TTC549 (cell line): ENCODE measurements around the gene CYCS.
"Not testable (repeated sequence)": the region's sequence is repeated elsewhere in the genome, so short reads cannot be mapped to it uniquely, and the experiment has no call there.

Source experiments
- FAIRE-seq: peaks from 2 replicates; lab custom pipeline; 2012; peaks lifted over from hg19 to GRCh38; lab: Jason Lieb, UNC

The CYCS gene

GRCh38 chr7:25118048-25118753 lies 6.9 kb downstream of the CYCS start:
- FAIRE-seq, result no peak

- no peak for FAIRE-seq
Observed at GRCh38 chr7:25117226-25118047, 7.6 kb downstream of the CYCS start.

DNA sequence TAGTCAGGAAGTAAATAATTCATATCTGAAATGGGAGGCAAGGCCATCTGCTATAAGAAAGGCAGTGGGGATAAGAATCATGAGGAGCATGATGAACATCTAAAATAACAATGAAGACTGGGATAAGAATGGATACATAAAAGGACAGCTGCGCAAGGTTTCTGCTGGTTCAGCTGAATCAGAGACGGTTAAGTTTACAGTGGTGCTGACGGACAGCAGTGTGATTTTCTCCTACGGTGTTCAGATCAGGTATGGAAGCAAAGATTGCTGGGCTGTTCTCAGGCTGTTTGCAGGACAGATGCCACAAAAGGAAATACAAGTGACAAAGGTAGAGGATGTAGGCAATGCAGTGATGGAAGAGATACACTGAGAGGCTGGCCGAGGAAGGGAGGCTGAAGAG lies 8.4 kb downstream of the CYCS start:
- FAIRE-seq, result no peak

GRCh38 chr7:25110514-25110913 lies 14.5 kb downstream of the CYCS start:
- FAIRE-seq, result not testable (repeated sequence)

GRCh38 chr7:25109276-25109675 lies 15.8 kb downstream of the CYCS start:
- FAIRE-seq, result no peak

GRCh38 chr7:25105911-25106310 lies 19.1 kb downstream of the CYCS start:
- FAIRE-seq, result no peak

- FAIRE-seq, result no peak
Observed at GRCh38 chr7:25103773-25104172, 21.3 kb downstream of the CYCS start.

GRCh38 chr7:25101817-25102216 lies 23.2 kb downstream of the CYCS start:
- no peak for FAIRE-seq

DNA sequence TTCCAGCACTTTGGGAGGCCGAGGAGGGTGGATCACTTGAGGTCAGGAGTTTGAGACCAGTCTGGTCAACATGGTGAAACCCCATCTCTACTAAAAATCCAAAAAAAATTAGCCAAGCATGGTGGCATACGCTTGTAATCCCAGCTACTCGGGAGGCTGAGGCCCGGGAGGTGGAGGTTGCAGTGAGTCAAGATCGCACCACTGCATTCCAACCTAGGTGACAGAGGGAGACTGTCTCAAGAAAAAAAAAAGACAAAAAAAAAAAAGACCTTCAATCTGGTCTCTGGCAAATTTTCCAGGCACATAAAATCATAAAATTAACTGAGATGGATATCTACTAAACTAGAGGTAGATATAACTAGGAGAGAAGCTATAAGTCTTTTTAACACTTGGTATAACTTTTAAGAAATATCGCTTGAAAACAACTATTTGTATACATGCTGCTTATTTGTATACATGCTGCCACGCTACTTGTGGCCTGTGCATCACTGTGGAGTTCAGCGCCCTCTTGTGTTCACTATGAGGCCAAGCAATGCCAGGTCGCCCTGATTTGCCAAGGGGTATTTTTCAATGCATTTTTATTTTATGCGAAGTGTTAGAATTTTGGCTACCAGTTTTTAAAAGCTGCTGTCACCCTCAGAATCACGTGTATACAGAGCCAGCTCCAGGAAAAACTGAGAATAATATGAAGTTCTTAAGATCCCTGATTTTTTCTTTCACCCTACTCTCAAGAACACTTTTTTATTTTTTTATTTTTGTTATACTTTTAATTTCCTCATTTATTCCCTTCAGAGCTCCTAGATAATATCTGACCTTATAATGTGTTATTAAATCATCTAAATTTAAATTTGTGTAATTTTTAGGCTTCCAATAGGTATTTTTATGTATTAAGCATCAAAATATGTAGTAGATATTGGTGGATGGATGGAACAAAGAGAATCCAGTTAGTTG lies 26.7 kb downstream of the CYCS start:
- no peak for FAIRE-seq

- no peak for FAIRE-seq
Observed at GRCh38 chr7:25095516-25096345, 29.3 kb downstream of the CYCS start.

DNA sequence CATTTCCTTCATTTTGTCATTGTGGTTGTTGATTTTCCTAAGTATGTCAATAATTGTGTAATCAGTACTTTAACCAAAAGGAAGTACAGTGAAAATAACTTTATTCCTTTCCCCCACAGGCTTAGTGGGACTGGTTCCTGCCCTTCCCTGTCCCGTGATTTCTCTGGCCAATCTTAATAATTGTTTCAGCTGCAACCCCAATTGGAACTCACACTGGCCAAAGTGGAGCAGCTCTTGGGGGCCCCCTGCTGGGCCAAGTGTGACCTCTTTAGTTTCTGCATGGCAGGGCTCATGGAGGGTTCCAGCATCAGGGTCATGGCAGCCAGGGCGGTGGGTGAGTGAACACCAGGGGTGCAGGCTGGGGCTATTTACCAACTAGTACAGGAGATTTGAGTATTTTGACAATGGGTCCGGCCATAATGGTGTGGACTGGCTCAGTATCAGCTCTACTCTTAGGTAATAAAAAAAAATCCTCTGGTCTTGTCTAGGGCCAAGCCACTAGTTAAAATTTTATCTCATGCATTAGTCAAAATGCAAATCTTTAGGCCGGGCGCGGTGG lies 31.7 kb downstream of the CYCS start:
- FAIRE-seq, result no peak

GRCh38 chr7:25091779-25092178 lies 33.3 kb downstream of the CYCS start:
- no peak for FAIRE-seq

DNA sequence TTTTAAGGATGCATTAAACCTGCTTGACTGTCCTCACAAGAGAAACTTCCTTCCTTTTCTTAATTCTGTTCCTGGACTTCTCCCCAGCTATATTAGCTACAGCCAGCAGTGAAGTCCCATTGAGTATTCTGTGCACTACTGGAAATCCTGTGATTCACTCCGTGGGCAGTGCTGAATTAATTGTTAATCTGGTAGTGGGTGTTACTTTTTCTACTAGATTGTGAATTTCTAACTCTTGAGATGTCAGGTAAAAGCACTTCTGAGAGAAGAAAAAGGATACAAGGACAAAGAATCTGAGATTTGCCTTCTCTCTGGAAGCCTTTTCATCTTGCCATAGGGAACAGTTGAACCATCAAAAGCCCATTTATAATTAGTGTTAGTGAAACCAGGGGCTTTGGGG lies 33.9 kb downstream of the CYCS start:
- no peak for FAIRE-seq

DNA sequence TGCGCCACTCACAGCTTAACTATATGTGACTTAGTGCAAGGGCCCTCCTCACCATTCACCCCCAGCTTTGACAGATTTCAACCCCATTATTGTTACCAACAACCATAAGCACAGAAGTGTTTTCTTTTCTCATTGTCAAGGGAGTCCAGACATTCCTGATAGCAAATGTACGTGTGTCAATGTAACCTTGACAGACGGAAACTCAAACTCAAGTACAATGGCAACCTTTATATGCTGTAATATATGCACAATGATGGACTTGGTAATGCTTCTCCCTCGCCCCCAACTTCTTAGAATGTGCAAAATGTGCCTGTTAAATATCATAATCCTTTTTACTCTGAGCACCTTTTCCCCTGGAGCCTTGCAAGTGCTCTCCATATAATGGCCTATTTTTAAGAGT lies 34.7 kb downstream of the CYCS start:
- FAIRE-seq, result no peak

DNA sequence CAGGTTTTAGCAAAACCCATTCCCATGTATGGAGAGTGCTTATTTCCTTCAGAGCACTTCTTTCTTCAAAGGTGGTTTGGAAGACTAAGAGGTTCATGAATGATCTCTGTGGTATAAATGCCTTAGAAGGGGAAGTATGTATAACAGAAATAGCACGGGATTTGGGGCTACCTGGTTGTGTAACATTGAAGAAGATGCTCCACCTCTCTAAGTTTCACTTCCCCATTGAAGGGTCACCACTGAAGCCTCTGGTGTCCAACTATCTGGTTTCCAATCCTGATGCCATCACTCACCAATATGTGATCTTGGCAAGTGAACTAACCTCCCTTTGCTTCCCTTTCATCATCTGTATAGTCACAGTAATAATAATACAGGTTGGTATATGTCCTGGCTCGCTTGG lies 37.2 kb downstream of the CYCS start:
- no peak for FAIRE-seq

DNA sequence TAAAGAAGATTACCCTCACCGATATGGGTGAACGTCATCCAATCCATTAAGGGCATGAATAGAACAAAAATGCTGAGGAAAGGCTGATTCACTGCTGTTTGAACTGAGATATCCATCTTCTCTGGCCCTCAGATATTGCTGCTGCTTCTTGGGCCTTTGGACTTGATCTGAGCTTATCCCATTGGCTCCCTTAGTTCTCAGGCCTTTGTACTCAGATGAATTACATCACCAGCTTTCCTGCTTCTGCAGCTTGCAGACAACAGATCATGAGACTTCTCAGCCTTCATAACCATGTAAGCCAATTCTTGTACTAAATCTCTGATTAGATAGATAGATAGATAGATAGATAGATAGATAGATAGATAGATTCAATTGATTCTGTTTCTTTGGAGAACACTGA lies 40.2 kb downstream of the CYCS start:
- no peak for FAIRE-seq

DNA sequence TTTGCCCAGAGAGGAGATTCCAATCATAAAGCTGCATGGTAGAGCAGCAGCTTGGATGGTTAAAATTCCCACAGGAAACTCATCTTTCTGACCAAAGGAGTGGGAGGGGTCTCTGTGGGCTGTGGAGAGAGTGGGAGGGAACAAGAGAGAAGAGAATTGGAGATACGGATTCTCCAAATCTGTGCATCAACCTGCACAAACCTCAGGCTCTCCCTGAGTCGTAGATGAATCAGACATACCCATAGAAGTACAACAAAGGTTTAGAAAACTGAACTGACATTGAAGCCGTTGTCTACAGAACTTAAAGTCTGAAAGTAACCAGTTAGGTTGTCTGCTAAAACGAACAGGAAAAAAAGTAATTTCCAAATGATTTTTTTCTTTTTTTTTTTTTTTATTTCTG lies 41.9 kb downstream of the CYCS start:
- FAIRE-seq, result no peak

GRCh38 chr7:25082041-25082440 lies 43.0 kb downstream of the CYCS start:
- not testable (repeated sequence) for FAIRE-seq

- no peak for FAIRE-seq
Observed at GRCh38 chr7:25077096-25077495, 48.0 kb downstream of the CYCS start.

DNA sequence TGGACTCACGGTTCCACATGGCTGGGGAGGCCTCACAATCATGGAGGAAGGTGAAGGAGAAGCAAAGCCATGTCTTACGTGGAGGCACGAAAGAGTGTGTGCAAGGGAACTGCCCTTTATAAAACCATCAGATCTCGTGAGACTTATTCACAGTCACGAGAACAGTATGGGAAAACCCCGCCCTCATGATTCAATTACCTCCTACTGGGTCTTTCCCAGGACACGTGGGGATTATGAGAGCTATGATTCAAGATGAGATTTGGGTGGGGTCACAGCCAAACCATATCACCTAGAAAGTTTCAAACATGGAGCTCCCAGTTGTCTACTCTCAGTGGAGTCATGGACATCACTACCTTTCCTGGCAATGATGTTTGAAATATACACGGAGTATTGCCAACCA lies 49.6 kb downstream of the CYCS start:
- FAIRE-seq, result no peak

GRCh38 chr7:25073451-25073850 lies 51.6 kb downstream of the CYCS start:
- no peak for FAIRE-seq
